ENCODE data around the gene PACSIN1.
A peak's percentile ranks its signal among the peaks of the same experiment; 100 is the strongest.

PACSIN1 gene

GRCh38 chr6:34523441-34524206 is 57.7 kb downstream of the PACSIN1 start:
- TF ChIP-seq CTCF (IDR thresholded peaks at IDR 0.05; ENCODE audit: insufficient read depth, low read depth, low read length, missing control alignments) = no peak
- DNase-seq (ENCODE audit: low read depth) = no peak
- H3K4me3 ChIP-seq (ENCODE audit: low read length) = no peak overlapping the region

GRCh38 chr6:34524499-34524898 is 58.6 kb downstream of the PACSIN1 start:
- no peak for TF ChIP-seq CTCF (IDR thresholded peaks at IDR 0.05; ENCODE audit: insufficient read depth, low read depth, low read length, missing control alignments)
- no peak for DNase-seq (ENCODE audit: low read depth)

GRCh38 chr6:34524971-34525370 is 59.1 kb downstream of the PACSIN1 start:
- H3K4me3 ChIP-seq (ENCODE audit: low read length) = no peak overlapping the region
- DNase-seq (ENCODE audit: low read depth) = no peak
- no peak for TF ChIP-seq CTCF (IDR thresholded peaks at IDR 0.05; ENCODE audit: insufficient read depth, low read depth, low read length, missing control alignments)

More at GRCh38 chr6:34524499-34524898, 58.6 kb downstream of the PACSIN1 start:
- no peak overlapping the region for H3K4me3 ChIP-seq (ENCODE audit: low read length)

GRCh38 chr6:34525431-34526175 is 59.7 kb downstream of the PACSIN1 start:
- H3K4me3 ChIP-seq (ENCODE audit: low read length) = no peak overlapping the region
- no peak for TF ChIP-seq CTCF (IDR thresholded peaks at IDR 0.05; ENCODE audit: insufficient read depth, low read depth, low read length, missing control alignments)
- DNase-seq (ENCODE audit: low read depth) = no peak

- no peak for TF ChIP-seq CTCF (IDR thresholded peaks at IDR 0.05; ENCODE audit: insufficient read depth, low read depth, low read length, missing control alignments)
These were observed 60.5 kb downstream of the PACSIN1 start for GRCh38 chr6:34526241-34526972.

GRCh38 chr6:34526992-34527728 is 61.3 kb downstream of the PACSIN1 start:
- peak overlapping the region; percentile 20 for H3K4me3 ChIP-seq (ENCODE audit: low read length)
- peak; percentile 71 for TF ChIP-seq CTCF (IDR thresholded peaks at IDR 0.05; ENCODE audit: insufficient read depth, low read depth, low read length, missing control alignments)
- peak; percentile 95 for DNase-seq (ENCODE audit: low read depth)

More at GRCh38 chr6:34526241-34526972, 60.5 kb downstream of the PACSIN1 start:
- H3K4me3 ChIP-seq (ENCODE audit: low read length) = peak overlapping the region; percentile 20
- no peak for DNase-seq (ENCODE audit: low read depth)
